Ecto neural progenitor cell (in vitro differentiated cells): ENCODE data around the gene POR.
"Not testable (repeated sequence)": the region's sequence is repeated elsewhere in the genome, so short reads cannot be mapped to it uniquely, and the experiment has no call there.

Source experiments
- DNase-seq: peaks from one replicate; pipeline ENCODE4 v3.0.0-alpha.2; 2018; ENCODE audit warnings: low spot score

The POR gene

DNA sequence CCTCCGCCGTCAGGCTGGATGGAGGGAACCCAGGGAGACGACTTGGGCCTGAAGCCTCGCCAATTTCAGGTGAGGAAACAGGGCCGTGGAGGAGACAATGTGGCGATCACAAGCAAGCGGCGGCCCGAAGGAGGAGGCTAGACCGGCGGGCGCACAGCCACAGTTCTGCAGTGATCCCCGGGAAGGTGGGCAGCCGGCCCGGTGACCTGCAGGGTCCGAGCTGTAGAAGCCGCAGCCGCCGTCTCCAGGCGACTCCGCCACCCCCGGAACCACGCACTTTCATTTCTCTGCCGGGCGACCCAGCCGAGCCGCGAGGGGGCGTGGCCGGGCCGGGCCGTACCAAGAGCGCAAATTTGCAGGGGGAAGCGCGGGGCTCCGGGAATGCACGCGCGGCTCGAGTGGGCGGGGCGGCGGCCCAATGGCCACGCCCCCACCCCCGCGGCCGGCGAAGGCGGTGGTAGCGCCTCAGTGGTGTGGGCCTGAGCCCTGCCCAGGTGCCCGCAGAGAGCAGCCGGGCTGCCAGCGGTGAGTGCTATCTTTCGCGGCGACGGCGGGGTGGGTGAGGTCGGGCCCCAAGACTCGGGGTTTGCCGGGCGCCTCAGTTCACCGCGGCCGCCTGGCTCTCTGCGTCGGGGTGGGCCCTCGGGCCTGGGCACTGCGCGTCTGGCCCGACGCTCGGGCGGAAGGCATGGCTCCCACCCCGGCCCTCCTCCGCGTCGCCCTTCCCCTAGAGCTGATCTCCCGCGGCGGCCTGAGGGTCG lies at the start of gene POR:
Gene POR, plus strand, starts transcription at position 501 of the 761 bp plus-strand sequence. CDS start 38,847 bp downstream, outside the sequence.
- DNase-seq = peak; percentile 97

DNA sequence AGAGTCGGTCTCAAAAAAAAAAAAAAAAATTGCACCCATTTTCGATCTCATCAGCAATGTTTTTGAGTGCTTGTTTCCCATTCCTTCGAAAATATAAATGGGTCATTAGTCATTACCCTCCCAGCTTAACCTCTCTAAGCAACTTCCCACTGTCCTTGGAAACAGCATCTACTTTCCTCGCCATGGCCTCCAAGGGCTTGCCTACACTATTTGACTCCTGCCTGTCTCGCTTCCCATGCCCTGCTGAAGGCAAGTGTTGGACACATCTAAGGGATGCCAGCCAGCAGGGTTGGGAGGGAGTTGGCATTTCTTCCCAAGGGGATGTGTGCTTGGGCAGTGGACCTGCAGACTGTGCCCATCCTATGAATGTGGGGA lies 48.9 kb upstream of the POR start:
- DNase-seq = no peak

DNA sequence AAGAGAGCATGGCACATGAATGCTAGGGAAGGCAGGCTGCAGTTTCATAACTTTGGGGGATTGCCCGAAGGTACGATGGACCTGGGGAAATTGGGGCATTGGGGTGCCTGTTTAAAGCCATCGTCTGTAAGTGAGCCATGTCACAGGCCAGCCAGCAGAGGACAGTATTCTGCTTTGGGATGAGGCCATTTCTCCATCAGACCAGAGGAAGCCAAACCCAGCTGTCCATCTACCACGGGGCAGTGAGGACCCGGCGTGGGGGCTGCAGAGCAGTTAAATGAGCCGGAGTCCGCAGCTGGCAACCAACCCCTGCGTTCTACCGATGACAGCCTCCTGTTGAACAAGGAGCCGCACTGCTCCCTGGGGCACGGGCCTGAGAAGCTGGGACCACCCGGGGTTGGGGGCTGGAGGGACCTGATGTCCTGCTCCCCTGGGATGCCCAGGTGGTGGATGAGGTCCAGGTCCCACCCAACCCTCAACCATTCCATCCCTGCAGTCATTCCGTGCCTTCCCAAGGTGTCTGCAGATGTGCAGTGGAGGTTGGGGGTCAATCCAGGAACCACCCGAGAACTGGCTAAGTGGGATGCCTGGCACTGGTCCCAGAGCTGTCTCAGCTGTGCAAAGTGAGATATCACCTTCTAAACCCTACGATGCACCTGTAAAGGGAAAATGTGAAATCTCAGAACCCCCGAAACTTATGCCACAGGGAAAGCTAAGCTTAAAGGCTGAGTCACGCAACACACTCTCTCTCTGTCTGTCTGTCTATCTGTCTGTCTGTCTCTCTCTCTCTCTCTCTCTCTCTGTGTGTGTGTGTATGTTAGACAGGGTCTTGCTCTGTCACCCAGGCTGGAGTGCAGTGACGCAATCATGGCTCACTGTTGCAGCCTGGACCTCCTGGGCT lies 48.2 kb upstream of the POR start:
- DNase-seq = peak; percentile 72

DNA sequence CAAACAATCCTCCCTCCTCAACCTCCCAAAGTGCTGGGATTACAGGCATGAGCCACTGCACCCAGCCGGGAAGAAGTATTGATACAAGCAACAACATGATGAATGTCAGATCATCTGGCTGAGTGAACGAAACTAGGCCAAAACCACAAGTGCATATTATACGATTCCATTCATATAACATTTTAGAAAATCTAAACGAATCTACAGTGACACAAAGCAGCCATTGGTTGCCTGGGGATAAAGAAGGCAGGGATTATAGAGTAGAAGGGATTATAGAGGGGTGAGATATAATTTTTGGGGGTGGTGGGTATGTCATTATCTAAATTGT lies 47.6 kb upstream of the POR start:
- DNase-seq = no peak

DNA sequence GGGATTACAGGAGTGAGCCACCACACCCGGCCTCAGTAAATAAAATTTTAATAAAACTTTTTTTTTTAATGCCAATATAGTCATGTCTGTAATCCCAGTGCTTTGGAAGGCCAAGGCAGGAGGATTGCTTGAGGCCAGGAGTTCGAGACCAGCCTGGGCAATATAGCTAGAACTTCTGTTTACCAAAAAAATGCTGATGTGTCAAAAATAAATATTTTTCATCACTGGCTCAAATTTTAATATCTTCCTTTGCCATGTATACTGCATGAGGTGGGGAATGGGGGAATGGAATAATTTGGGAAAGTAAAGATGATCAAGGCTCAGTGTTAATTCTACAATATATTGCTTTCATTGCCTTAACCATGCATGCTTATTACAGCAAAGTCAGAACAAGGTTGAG lies 46.8 kb upstream of the POR start:
- DNase-seq = no peak

DNA sequence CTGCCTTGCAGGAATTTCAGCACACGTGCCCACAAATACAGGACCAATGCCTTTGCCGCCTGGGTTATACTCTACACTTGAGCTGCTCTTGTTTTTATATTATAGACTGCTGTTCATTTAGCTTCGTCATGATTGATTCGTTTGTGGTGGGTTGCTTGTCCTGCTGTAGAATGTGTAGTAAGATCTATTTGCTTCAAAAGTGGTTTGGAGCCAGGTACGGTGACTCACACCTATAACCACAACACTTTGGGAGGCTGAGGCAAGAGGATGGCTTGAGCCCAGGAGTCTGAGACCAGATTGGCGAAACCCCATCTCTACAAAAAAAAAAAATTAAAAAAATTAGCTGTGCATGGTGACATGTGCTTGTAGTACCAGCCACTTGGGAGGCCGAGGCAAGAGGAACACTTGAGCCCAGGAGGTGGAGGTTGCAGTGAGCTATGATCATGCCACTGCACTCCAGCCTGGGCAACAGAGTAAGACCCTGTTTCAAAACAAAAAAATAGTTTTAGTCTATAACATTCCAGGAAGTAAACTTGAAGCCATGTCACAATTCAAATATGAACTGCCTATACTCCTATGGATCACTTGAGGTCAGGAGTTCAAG lies 45.1 kb upstream of the POR start:
- no peak for DNase-seq

DNA sequence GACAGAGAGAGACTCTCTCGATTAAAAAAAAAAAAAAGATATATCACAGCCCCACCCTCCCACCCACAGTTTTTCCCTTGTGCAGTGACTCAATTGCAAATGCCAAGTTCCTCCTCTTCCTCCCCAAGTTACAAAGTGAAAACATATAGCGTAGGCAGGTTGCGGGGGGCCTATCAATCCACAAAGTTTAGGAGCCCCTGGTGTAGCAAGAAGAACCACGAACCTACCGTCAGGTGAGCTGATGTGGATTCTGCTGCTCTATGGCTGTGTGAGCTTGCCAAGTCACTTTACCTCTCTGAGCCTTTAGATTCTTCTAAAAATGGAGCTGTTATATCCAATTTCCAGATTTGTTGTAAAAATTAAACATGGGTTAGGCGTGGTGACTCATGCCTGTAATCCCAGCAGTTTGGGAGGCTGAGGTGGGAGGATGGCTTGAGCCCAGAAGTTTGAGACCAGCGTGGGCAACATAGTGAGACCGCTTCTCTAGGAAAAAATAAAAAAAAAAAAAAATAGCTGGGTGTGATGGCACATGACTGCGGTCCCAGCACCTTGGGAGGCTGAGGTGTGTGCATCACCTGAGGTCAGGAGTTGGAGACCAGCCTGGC lies 44.3 kb upstream of the POR start:
- DNase-seq = no peak

DNA sequence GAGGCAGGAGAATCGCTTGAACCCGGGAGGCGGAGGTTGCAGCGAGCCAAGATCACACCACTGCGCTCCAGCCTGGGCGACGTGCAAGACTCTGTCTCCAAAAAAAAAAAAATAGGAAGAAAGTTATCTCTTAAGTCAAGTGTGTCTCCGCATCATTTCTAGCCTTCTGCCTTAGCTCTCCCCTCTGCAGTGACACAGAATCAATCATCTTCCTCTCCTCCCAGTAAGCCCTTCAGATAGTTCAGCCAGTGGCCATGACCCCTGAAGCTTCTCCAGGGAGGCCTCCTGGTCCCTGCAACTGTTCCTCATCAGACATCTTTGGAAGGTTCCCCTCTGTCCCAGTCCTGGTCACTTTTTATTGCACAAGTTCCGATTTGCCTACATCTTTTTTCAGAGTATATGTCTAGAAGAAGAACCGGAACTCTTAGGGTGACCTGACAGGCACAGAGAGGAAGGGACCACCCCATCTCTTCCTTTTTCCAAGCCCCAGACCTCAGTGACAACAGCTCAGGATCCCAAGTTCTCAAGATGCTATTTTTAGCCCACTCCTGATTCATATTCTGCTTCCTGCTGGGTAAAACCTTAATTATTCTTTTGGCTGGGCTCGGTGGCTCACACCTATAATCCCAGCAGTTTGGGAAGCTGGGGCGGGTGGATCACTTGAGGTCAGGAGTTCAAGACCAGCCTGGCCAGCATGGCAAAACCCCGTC lies 42.7 kb upstream of the POR start:
- DNase-seq = no peak

DNA sequence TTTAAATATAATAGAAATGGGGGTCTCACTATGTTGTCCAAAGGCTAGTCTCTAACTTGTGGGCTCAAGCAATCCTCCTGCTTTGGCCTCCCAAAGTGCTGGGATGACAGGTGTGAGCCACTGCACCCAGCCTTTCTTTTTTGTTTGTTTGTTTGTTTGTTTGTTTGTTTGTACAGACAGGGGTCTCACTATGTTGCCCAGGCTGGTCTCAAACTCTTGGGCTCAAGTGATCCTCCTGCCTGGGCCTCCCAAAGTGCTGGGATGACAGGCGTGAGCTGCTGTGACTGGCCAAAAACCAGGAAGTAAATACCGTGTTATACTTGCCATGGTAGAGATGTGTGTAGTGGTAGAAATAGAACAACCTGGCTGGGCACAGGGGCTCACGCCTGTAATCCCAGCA lies 40.8 kb upstream of the POR start:
- DNase-seq = not testable (repeated sequence)

DNA sequence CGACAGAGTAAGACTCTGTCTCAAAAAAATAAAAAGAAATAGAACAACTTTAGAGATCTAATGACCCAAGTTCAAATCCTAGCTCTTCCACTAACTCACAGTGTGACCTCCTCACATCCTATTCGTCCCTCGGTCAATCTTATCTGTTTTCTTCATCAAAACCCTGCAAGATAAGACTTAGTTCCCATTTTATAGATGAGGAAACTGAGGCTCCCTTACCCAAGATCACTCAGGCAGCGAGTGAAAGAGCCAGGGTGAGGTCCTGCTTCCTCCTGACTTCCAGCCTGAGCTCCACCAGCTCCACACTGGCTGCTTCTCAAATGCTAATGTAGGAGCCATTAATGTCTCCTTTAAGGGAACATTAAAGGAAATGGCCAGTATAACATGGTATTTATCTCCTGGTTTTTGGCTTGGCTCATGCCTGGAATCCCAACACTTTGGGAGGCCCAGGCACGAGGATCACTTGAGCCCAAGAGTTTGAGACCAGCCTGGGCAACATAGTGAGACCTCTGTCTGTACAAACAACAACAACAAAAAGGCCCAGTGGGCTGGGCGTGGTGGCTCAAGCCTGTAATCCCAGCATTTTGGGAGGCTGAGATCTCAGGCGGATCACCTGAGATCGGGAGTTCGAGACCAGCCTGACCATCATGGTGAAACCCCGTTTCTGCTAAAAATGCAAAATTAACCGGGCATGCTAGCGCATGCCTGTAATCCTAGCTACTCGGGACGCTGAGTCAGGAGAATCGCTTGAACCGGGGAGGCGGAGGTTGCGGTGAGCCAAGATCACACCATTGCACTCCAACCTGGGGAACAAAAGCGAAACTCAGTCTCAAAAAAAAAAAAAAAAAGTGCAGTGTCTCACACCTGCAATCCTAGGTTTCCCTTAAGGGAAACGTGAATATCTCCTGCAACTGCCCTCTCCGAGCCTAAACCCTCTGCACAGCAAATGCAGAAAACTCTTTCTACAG lies 39.6 kb upstream of the POR start:
- no peak for DNase-seq

DNA sequence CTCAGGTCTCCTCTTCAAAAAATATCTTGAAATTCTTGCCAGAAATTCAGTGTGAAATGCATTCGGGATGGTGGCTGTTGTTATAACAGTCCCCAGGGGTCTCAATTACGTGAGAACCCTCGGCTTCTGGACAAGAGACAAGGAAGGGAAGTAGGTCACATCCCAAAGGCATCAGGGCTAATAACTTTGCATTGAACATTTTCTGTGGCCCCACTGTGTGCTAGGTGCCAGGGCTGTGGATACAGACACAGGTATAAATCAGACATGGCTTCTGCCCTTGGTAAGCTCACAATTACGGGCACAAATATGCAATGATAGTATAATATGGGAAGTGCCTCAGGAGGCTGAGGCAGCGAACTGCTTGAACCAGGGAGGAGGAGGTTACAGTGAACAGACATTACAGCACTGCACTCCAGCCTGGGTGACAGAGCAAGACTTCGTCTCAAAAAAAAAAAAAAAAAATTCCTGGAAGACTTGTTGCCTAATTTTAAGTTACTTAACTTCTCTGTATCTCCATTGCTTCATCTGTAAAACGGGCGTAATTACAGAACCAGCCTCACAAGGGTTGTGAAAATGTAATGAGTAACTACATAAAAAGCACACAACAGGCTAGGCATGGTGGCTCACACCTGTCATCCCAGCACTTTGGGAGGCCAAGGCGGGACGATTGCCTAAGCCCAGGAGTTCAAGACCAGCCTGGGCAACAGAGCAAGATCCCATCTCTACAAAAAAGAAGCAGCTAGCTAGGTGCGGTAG lies 38.7 kb upstream of the POR start:
- DNase-seq = no peak

DNA sequence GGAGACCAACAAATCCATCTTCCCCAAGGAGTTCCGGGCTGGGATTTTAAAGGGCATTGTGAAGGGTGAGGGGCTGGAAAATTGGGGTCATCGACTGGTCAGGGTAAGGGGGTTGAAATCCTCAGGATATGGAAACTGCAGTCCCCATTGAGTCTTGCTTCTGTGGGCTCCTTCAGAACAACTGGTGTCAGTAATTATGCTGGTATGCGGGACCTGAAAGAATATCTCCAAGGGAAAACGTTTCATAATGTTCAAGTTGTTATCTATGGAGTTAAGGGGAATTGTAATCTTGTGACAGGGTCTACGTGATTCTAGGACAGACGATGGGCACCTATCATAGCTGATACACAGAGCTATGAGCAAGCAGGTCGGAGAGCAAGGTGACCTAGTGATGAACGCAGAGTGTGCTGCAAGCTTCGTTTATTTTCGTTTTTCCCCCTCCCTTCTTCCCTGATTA lies 36.6 kb upstream of the POR start:
- no peak for DNase-seq

DNA sequence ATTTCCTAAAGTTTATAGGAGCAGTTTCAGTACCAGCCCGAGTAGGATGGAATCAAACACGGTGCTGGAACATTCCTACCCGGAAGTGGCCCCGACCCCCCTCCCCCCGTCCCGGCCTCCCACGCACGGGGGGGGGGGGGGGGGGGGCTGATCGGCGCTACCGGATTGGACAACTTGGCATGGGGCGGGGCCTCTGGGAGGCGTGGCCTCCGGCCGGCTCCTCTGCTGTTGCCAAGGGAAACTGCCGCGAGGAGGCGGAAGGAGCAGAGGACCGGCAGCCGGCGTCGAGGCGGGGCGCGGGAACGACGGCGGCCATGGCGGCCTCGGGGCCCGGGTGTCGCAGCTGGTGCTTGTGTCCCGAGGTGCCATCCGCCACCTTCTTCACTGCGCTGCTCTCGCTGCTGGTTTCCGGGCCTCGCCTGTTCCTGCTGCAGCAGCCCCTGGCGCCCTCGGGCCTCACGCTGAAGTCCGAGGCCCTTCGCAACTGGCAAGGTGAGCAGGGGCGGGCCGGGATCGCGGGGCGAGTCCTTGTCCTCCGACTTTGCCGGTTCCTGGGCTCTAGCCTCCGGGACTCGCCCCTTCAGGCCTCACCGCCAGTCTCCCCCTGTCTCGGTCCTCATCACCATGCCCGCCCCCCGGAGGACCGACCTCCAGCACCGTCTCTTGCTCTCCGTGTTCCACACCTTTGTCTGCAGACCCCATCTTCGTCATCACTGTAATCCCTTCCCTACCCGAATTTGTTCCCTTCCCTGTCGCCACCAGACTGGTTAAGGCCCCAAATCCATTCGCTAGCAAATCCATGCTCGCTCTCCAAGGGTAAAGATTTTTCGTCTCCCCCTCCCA lies 36.0 kb upstream of the POR start, which contains the start of gene RHBDD2:
Gene RHBDD2, plus strand, starts transcription at position 266 of the 843 bp plus-strand sequence. Its CDS starts 49 bp downstream, at position 315.
- peak; percentile 97 for DNase-seq

DNA sequence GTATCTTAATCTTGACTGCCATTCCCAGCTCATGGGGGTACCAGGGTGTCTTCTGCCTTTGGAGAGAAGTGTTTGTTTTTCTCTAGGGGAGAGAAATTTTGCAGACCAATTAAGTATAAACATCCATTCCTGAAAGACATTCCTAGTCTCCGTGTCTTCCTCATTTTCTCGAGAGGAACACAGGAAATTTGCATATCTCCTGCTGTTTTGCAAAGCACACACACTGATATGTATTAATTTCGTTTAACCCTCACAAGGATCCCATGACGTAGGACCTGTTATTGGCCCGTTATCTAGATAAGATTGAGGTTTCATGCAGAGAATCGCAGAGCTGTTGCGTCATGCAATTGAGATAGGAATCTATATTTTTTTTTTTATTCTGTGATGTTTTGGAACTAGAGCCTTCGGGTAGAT lies 35.2 kb upstream of the POR start:
- no peak for DNase-seq

DNA sequence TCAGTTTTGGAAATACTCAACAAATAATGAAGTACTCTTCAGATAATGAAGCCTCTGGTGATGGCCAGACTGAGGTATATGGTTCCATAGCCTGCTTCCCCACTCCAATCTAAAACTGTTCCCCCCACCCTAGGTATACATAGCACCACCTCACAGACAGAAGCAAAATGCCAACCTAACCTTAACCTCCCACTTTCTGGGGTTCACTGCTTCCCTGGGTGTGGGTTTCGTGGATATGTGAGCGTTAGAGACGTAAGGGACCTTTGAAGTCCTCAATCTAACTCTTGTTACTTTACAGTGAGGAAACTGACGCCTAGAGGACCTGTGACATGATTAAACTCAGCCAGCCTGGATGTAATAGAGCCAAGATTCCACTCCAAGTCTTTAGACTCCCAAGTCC lies 34.7 kb upstream of the POR start:
- DNase-seq = no peak

DNA sequence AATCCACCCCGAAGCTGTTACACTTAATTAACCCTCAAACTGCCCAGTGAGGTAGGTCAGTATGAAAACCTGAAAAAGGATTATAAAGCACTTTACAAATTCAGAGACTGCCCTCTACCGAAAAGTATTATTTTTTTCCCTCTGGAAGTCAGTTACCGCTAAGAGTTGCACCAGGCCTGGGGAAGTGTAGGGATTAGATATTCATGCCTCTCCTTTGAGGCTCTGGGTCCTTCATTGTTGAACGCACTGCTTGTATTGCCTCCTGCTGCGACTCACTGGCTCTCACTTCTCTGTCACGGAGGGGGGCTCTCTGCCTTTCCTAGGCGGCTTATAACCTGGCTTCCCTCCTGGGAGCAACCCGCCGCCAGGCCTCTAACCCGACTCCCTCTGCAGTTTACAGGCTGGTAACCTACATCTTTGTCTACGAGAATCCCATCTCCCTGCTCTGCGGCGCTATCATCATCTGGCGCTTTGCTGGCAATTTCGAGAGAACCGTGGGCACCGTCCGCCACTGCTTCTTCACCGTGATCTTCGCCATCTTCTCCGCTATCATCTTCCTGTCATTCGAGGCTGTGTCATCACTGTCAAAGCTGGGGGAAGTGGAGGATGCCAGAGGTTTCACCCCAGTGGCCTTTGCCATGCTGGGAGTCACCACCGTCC lies 33.4 kb upstream of the POR start:
- DNase-seq = no peak

DNA sequence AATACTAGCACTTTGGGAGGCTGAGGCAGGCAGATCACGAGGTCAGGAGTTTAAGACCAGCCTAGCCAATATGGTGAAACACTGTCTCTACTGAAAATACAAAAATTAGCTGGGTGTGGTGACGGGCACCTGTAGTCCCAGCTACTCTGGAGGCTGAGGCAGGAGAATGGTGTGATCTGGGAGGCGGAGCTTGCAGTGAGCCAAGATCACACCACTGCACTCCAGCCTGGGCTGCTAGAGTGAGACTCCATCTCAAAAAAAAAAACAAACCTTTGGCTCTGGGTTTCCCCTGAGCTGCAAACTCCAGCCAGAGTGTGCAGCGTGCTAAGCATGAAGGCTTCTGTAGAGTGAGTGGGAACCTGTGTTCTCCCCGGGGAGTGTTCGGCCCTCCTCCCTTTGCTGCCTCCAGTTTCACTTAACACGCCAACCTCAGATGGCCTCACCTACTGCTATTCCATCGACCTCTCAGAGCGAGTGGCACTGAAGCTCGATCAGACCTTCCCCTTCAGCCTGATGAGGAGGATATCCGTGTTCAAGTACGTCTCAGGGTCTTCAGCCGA lies 31.6 kb upstream of the POR start:
- DNase-seq = not testable (repeated sequence)

DNA sequence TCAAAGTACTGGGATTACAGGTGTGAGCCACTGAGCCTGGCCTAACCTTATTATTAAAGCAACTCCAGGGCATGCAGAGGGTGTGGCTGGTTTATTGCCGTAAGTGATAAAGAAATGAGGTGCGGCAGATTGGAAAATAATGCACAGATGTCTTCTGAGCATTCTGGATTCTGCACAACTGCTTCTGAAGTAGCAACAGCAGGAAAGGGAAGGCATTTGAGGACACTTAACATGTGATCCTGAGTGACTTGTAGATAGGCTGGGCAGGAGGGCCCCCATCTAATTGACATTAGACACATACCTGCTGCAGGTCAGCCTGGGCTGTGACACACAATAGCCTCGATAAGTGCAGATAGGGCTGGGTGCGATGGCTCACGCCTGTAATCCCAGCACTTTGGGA lies 30.5 kb upstream of the POR start:
- DNase-seq = no peak
